Stomach (tissue), 9 donors: Measurements from ENCODE around the gene PHB1. TPM values are rescaled to one million over a fixed set of nuclear protein-coding genes. Genes with fewer than 3 reads are reported as not detected.

Experiments used
- DNase-seq, 2 donors: peaks; one replicate each; pipeline versions ENCODE4 v3.0.0 to v3.0.0-alpha.2; 2013 to 2019
- H3K27ac ChIP-seq, 5 donors: fragments of 200-600 bp in 4 of 5; sonication (generic) in 4 of 5; one replicate each; pipeline ENCODE4 v1.5.1; 2013 to 2019; ENCODE audit warnings: mild to moderate bottlenecking in 1 of 5, moderate library complexity in 1 of 5
- H3K27me3 ChIP-seq, 3 donors: fragments of 200-600 bp; sonication (generic); one replicate each; pipeline ENCODE4 v1.5.1; 2017 to 2019; ENCODE audit warnings: mixed run types in 1 of 3
- H3K36me3 ChIP-seq, 4 donors: fragments of 200-600 bp; sonication (generic); 1 replicate in 3 of 4; 2 replicates in 1 of 4; pipeline ENCODE4 v1.5.1; 2016 to 2019
- H3K4me1 ChIP-seq, 4 donors: fragments of 200-600 bp; sonication (generic); one replicate each; pipeline ENCODE4 v1.5.1; 2016 to 2019
- H3K4me3 ChIP-seq, 4 donors: fragments of 200-600 bp; sonication (generic) in 3 of 4; one replicate each; pipeline ENCODE4 v1.5.1; 2016 to 2019; ENCODE audit warnings: mild to moderate bottlenecking in 1 of 4
- H3K9me3 ChIP-seq, 4 donors: fragments of 200-600 bp; sonication (generic); one replicate each; pipeline ENCODE4 v1.5.1; 2016 to 2019
- EP300 ChIP-seq: sonication (generic); formaldehyde crosslinking; IDR thresholded peaks from one replicate; pipeline ENCODE4 v1.6.1; 2017; ENCODE audit warnings: antibody characterized with exemption
- POLR2A ChIP-seq, 4 donors: fragments of 450-650 bp; IDR thresholded peaks; one replicate each; pipeline ENCODE4 v1.6.1; 2016; ENCODE audit warnings: antibody characterized with exemption in 4 of 4, control low read depth in 2 of 4, mild to moderate bottlenecking in 1 of 4, moderate library complexity in 1 of 4
- POLR2AphosphoS5 ChIP-seq, 3 donors: sonication (generic); formaldehyde crosslinking; IDR thresholded peaks; one replicate each; pipeline ENCODE4 v1.6.1; 2016; ENCODE audit warnings: antibody characterized with exemption in 3 of 3
- WGBS, 5 donors: extraction: QIAGEN DNeasy Blood & Tissue Kit in 3 of 5; methylation state at CpG; one replicate each; pipeline versions ENCODE4 v1.1.5 to v1.1.7; 2013 to 2018; 5-methylcytosine and 5-hydroxymethylcytosine counted together
- intact Hi-C: fragments of 100-400 bp; cut with DNase I; formaldehyde crosslinking; loops from one replicate; pipeline ENCODE4 v1.15.1; 2023; ENCODE audit warnings: low total_unique reads
- polyA plus RNA-seq, 3 donors: library from polyadenylated mRNA; stranded (reverse); fragments of 200-250 nt; gene quantifications; one replicate each; pipeline ENCODE4 v1.2.3, GENCODE V29; 2013
- total RNA-seq, 5 donors: library from RNA; depleted of rRNA; stranded (reverse); fragments of >200 nt; gene quantifications; one replicate each; pipeline versions ENCODE4 v1.1.0 to v1.2.3, GENCODE V29; 2014 to 2016
- TF ChIP-seq, protein P1 (sequence below), 7 experiments: fragments of 450-650 bp in 4 of 7; fragments of 200-600 bp in 3 of 7; sonication (generic) in 3 of 7; IDR thresholded peaks; one replicate each; pipeline ENCODE4 v1.5.1; 2016 to 2019; ENCODE audit warnings: antibody characterized with exemption in 7 of 7, control low read depth in 2 of 7, mild to moderate bottlenecking in 1 of 7
- donor health status: healthy with polysubstance abuse.
- donor health status: Bipolar disorder and iron deficiency.
- donor health status: healthy.

The PHB1 gene
- total and polyA plus RNA-seq, 8 donors = 44.3 to 152 (median 102) TPM

DNA sequence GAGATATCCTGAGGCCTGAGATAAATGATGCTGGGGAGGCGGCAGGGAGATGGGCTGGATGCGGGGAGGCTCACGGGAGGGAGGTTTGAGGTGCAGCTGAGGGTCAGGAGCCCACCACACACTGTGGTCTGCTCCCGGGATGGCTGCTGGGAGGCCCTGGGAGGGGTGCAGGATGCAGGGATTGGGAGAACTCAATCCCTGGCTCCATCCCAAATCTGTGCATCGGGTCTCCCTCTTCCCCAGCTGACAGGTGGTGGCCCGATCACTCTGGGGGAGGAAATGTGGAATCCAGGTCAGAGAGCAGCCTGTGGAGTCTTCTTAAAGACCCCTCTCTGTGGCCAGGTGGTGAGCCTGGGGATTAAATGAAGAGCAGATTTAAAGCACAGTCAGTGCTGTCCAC, 12.0 kb downstream of the PHB1 start:
- Histone ChIP-seq H3K27ac (peak overlapping the region in 2 of 5 donors; percentile 20 to 38), H3K4me3 (no peak overlapping the region), H3K4me1 (peaks cover 0 to 11% (median under 1%) of the 10 kb centered on the region in 4 donors), H3K9me3 (no peaks in the 10 kb centered on the region), H3K36me3 (peaks cover 36 to 58% (median 52%) of the 10 kb centered on the region in 4 donors), H3K27me3 (no peaks in the 10 kb centered on the region)
- 74 to 87% (median 82%) methylated on average over 6 of the region's 6 CpGs for whole genome bisulfite sequencing, 5 donors
- intact Hi-C loops = no loop called here
- TF ChIP-seq POLR2A (IDR thresholded peaks at IDR 0.05) (no peak), POLR2AphosphoS5 (IDR thresholded peaks at IDR 0.05) (no peak), EP300 (no peak)
- TF ChIP-seq, protein P1, sequence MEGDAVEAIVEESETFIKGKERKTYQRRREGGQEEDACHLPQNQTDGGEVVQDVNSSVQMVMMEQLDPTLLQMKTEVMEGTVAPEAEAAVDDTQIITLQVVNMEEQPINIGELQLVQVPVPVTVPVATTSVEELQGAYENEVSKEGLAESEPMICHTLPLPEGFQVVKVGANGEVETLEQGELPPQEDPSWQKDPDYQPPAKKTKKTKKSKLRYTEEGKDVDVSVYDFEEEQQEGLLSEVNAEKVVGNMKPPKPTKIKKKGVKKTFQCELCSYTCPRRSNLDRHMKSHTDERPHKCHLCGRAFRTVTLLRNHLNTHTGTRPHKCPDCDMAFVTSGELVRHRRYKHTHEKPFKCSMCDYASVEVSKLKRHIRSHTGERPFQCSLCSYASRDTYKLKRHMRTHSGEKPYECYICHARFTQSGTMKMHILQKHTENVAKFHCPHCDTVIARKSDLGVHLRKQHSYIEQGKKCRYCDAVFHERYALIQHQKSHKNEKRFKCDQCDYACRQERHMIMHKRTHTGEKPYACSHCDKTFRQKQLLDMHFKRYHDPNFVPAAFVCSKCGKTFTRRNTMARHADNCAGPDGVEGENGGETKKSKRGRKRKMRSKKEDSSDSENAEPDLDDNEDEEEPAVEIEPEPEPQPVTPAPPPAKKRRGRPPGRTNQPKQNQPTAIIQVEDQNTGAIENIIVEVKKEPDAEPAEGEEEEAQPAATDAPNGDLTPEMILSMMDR (IDR thresholded peaks at IDR 0.05) = no peak
- DNase-seq = peak in 1 of 2 donors; percentile 6

DNA sequence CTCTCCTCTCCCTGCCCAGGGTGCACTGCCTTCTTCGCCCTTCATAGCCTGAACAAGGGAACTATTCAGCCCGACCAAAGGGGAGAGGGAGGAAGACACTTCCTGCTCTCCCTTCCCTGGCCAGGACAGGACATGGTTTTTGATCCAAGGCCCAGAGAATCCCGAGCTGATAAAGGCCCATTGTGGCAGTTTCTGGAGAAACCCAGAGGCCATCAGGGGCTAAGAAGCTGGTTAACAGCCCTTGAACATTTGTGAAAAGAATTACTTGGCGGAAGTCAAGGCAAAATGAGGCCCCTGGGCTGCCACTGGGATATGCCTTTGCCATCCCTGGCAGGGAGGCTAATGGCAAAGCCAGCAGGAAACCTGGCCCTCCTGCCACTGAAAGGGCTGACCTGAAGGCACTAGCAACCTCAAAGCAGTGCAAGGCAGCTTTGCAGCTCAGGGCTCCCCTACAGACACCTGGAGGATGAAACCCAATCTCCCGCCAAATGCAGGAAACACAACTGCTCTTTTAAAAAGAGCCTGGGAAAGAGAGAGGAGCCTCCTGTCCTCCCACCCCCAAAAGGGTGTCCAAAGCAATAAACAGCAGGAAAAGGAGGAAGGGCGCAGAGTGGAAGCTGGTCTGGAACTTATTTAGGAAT, 12.6 kb downstream of the PHB1 start:
- Histone ChIP-seq H3K27ac (peak overlapping the region in 1 of 5 donors; percentile 38), H3K4me3 (no peak overlapping the region), H3K27me3 (no peaks in the 10 kb centered on the region), H3K36me3 (peaks cover 30 to 52% (median 46%) of the 10 kb centered on the region in 4 donors), H3K4me1 (peaks cover 0 to 9% (median 0%) of the 10 kb centered on the region in 4 donors), H3K9me3 (no peaks in the 10 kb centered on the region)
- intact Hi-C loops = no loop called here
- WGBS, 5 donors = 73 to 84% (median 78%) methylated on average over 5 to 6 of the region's 6 CpGs
- DNase-seq = no peak
- TF ChIP-seq, protein P1 (IDR thresholded peaks at IDR 0.05) = no peak
- TF ChIP-seq POLR2AphosphoS5 (IDR thresholded peaks at IDR 0.05) (no peak), POLR2A (IDR thresholded peaks at IDR 0.05) (no peak), EP300 (no peak)

DNA sequence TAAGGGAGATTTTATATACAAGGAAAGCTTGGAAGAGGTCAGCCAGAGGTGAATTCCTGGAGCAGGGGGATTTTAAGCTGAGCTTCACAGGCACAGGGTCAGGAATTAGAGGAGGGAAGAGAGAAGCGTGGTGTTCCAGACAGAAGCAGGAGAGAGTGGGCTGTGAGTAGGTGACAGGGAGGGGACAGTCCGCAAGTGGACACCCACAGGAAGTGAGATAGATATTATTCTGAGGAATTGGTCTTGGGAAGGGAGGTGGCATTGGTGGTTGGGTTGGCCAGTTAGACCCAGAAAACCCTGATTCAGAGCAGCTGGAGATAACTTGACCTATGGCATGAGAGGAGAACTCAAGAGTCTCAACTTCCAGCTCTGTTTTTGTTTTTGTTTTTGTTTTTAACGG, 14.7 kb downstream of the PHB1 start:
- Histone ChIP-seq H3K27ac (no peak overlapping the region), H3K36me3 (peaks cover 15 to 31% (median 25%) of the 10 kb centered on the region in 4 donors), H3K9me3 (no peaks in the 10 kb centered on the region), H3K4me1 (peaks cover 0 to 11% (median 0%) of the 10 kb centered on the region in 4 donors), H3K4me3 (no peak overlapping the region), H3K27me3 (no peaks in the 10 kb centered on the region)
- intact Hi-C loops = loop anchor here (5.0 kb wide), 1 partner anchor 83 kb away; no protein-coding TSS in a partner anchor
- TF ChIP-seq, protein P1 (IDR thresholded peaks at IDR 0.05) = no peak
- no peak for TF ChIP-seq POLR2AphosphoS5 (IDR thresholded peaks at IDR 0.05)
- WGBS, 5 donors = 62 to 77% (median 70%) methylated on average over 3 of the region's 3 CpGs
- DNase-seq = no peak

DNA sequence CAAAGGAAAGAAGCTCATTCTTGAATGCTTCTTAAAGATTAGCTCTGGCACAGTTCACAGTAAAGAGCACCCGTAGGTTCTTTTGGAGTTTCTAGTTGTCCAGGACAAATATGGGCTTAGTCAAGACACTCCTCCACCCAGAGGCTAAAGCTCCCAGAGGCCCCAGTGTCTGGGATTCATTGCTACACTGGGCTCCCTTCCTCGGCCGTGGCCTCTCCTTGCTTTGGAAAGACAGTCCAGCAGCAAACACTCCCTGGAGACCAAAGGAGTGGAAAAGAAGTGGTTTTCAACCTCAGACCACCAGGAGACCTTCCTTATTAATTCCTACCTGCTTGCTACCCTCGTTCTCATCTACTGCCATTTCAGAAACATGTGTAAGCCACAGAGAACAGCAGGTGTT, 17.1 kb downstream of the PHB1 start:
- Histone ChIP-seq H3K4me1 (peaks cover 9 to 17% (median 12%) of the 10 kb centered on the region in 4 donors), H3K4me3 (no peak overlapping the region), H3K27me3 (no peaks in the 10 kb centered on the region), H3K36me3 (peaks cover 0 to 7% (median 1%) of the 10 kb centered on the region in 4 donors), H3K27ac (no peak overlapping the region), H3K9me3 (no peaks in the 10 kb centered on the region)
- 52 to 61% (median 59%) methylated on average over 3 to 4 of the region's 4 CpGs for WGBS, 5 donors
- TF ChIP-seq, protein P1 (IDR thresholded peaks at IDR 0.05) = no peak
- TF ChIP-seq POLR2AphosphoS5 (IDR thresholded peaks at IDR 0.05) = no peak
- TF ChIP-seq EP300 = no peak
- TF ChIP-seq POLR2A (IDR thresholded peaks at IDR 0.05) = no peak
- intact Hi-C loops = loop anchor here (5.0 kb wide), 1 partner anchor 80 kb away; no protein-coding TSS in a partner anchor
- no peak for DNase-seq
